Activated CD8-positive, alpha-beta memory T cell treated with anti-CD3 and anti-CD28 coated beads for 48 hours (primary cell): ENCODE data around the gene C6orf163.

ENCODE experiments used
- DNase-seq, 3 experiments: peaks; one replicate each; pipeline ENCODE4 v3.0.0-alpha.2; 2020; ENCODE audit warnings: low read depth in 2 of 3, low spot score in 2 of 3

Gene C6orf163

GRCh38 chr6:87356181-87356580, 11.6 kb downstream of the C6orf163 start:
- no peak for DNase-seq

GRCh38 chr6:87357479-87358196, 13.0 kb downstream of the C6orf163 start:
- no peak for DNase-seq

- no peak for DNase-seq
Measured at GRCh38 chr6:87364602-87365252, 20.1 kb downstream of the C6orf163 start.

- no peak for DNase-seq
Measured at GRCh38 chr6:87366072-87366827, 21.6 kb downstream of the C6orf163 start.

GRCh38 chr6:87366899-87367298, 22.3 kb downstream of the C6orf163 start:
- DNase-seq, result no peak

- no peak for DNase-seq
Measured at GRCh38 chr6:87373377-87373776, 28.8 kb downstream of the C6orf163 start.

- DNase-seq, result no peak
Measured at GRCh38 chr6:87375315-87375714, 30.7 kb downstream of the C6orf163 start.

- DNase-seq, result no peak
Measured at GRCh38 chr6:87376643-87377042, 32.0 kb downstream of the C6orf163 start.

- DNase-seq, result no peak
Measured at GRCh38 chr6:87378947-87379346, 34.3 kb downstream of the C6orf163 start.

- DNase-seq, result no peak
Measured at GRCh38 chr6:87382861-87383260, 38.2 kb downstream of the C6orf163 start.

GRCh38 chr6:87384038-87384437, 39.4 kb downstream of the C6orf163 start:
- no peak for DNase-seq

GRCh38 chr6:87384449-87384848, 39.8 kb downstream of the C6orf163 start:
- DNase-seq, result no peak

GRCh38 chr6:87391334-87391733, 46.7 kb downstream of the C6orf163 start:
- no peak for DNase-seq

- DNase-seq, result no peak
Measured at GRCh38 chr6:87393026-87393622, 48.5 kb downstream of the C6orf163 start.

- no peak for DNase-seq
Measured at GRCh38 chr6:87395431-87395830, 50.8 kb downstream of the C6orf163 start.

GRCh38 chr6:87396595-87397392, 52.2 kb downstream of the C6orf163 start:
- no peak for DNase-seq

- DNase-seq, result no peak
Measured at GRCh38 chr6:87397656-87398055, 53.0 kb downstream of the C6orf163 start.

- DNase-seq, result no peak
Measured at GRCh38 chr6:87401832-87402231, 57.2 kb downstream of the C6orf163 start.

- no peak for DNase-seq
Measured at GRCh38 chr6:87407561-87407900, 62.9 kb downstream of the C6orf163 start.

GRCh38 chr6:87407901-87408720, 63.5 kb downstream of the C6orf163 start, which contains the start of gene CFAP206:
Gene CFAP206 (plus strand): TSS chr6:87407972. CDS start chr6:87409840, 1,868 bp downstream.
- peak; percentile 47 to 56 (median 47) for DNase-seq
